Keratinocyte (primary cell): Measurements from ENCODE around the gene EHMT1. TPM values are rescaled to one million over a fixed set of nuclear protein-coding genes. Genes with fewer than 3 reads are reported as not detected.

Experiments used
- DNase-seq: peaks from one replicate; pipeline ENCODE4 v3.0.0-alpha.2; 2011; ENCODE audit warnings: low read depth, missing footprints, low spot score
- FAIRE-seq: peaks from 2 replicates; lab custom pipeline; 2011; peaks lifted over from hg19 to GRCh38; lab: Jason Lieb, UNC
- H2AFZ ChIP-seq: 2 replicates; pipeline ENCODE4 v1.6.0; 2012; ENCODE audit warnings: low read length, control low read depth, inconsistent platforms; ENCODE audit not compliant: control insufficient read depth
- H3K27ac ChIP-seq: 2 replicates; pipeline ENCODE4 v1.5.1; 2011; ENCODE audit warnings: low read length; ENCODE audit not compliant: control insufficient read depth, insufficient read depth
- H3K27me3 ChIP-seq: 3 replicates; pipeline ENCODE4 v1.6.0; 2011; ENCODE audit warnings: low read length; ENCODE audit not compliant: control insufficient read depth, insufficient read depth; ENCODE audit errors: extremely low read depth
- H3K36me3 ChIP-seq, 2 experiments: 2 replicates in 1 of 2; 3 replicates in 1 of 2; pipeline ENCODE4 v1.5.1; 2011; ENCODE audit warnings: low read length in 2 of 2, mild to moderate bottlenecking in 1 of 2; ENCODE audit not compliant: control insufficient read depth in 2 of 2, insufficient read depth in 2 of 2; ENCODE audit errors: extremely low read depth in 1 of 2
- H3K4me1 ChIP-seq: 3 replicates; pipeline ENCODE4 v1.5.1; 2011; ENCODE audit warnings: low read length; ENCODE audit not compliant: control insufficient read depth, insufficient read depth; ENCODE audit errors: extremely low read depth
- H3K4me2 ChIP-seq: 3 replicates; pipeline ENCODE4 v1.6.0; 2011; ENCODE audit warnings: low read depth, low read length; ENCODE audit not compliant: control insufficient read depth, insufficient read depth; ENCODE audit errors: extremely low read depth
- H3K4me3 ChIP-seq, 3 experiments: fragments of 200-600 bp in 1 of 3; sonication (generic) in 1 of 3; 2 replicates in 2 of 3; 3 replicates in 1 of 3; pipeline ENCODE4 v1.5.1; 2011 to 2016; ENCODE audit warnings: low read length in 3 of 3, mild to moderate bottlenecking in 3 of 3, control low read depth in 2 of 3, inconsistent platforms in 1 of 3, low read depth in 1 of 3, mixed read lengths in 1 of 3, mixed run types in 1 of 3, moderate library complexity in 1 of 3; ENCODE audit not compliant: control insufficient read depth in 2 of 3, insufficient read depth in 2 of 3; ENCODE audit errors: extremely low read depth in 1 of 3
- H3K79me2 ChIP-seq: 2 replicates; pipeline ENCODE4 v1.6.0; 2012; ENCODE audit warnings: low read length; ENCODE audit not compliant: control insufficient read depth, insufficient read depth
- H3K9ac ChIP-seq: 3 replicates; pipeline ENCODE4 v1.6.0; 2011; ENCODE audit warnings: low read length; ENCODE audit not compliant: control insufficient read depth, insufficient read depth; ENCODE audit errors: extremely low read depth
- H3K9me1 ChIP-seq: 3 replicates; pipeline ENCODE4 v1.6.0; 2011; ENCODE audit warnings: low read length; ENCODE audit not compliant: control insufficient read depth, insufficient read depth; ENCODE audit errors: extremely low read depth
- H3K9me3 ChIP-seq: 2 replicates; pipeline ENCODE4 v1.5.1; 2012; ENCODE audit warnings: low read depth, low read length; ENCODE audit not compliant: control insufficient read depth
- H4K20me1 ChIP-seq: 3 replicates; pipeline ENCODE4 v1.6.0; 2011; ENCODE audit warnings: low read length; ENCODE audit not compliant: control insufficient read depth, insufficient read depth; ENCODE audit errors: extremely low read depth
- CTCF ChIP-seq, 3 experiments: IDR thresholded peaks in 1 of 3; conservative IDR thresholded peaks in 1 of 3; optimal IDR thresholded peaks in 1 of 3; 2 replicates in 2 of 3; 3 replicates in 1 of 3; pipeline versions ENCODE3 to v1.5.1; 2011; ENCODE audit warnings: low read length in 3 of 3, mild to moderate bottlenecking in 3 of 3, moderate library complexity in 2 of 3, control low read depth in 1 of 3, inconsistent platforms in 1 of 3; ENCODE audit not compliant: insufficient read depth in 2 of 3; ENCODE audit errors: extremely low read depth in 1 of 3
- EZH2 ChIP-seq: IDR thresholded peaks from one replicate; pipeline ENCODE4 v1.6.1; 2012; ENCODE audit warnings: inconsistent platforms, mild to moderate bottlenecking, low read length, moderate library complexity
- dilution Hi-C: fragments of 300-500 bp; cut with MboI; formaldehyde crosslinking; loops from one replicate; pipeline ENCODE4 v1.7.0; 2020; ENCODE audit warnings: low sequenced_read_pairs; ENCODE audit not compliant: extremely low pct_ligation_motif_present
- polyA plus RNA-seq, 5 experiments: library from polyadenylated mRNA; depleted of rRNA in 3 of 5; stranded (reverse) in 3 of 5; stranded (forward) in 1 of 5; unstranded in 1 of 5; fragments of >200 nt; gene quantifications; 1 replicate in 1 of 5; 2 replicates in 3 of 5; 3 replicates in 1 of 5; pipeline versions ENCODE4 v1.2.1 to v1.2.3, GENCODE V29; 2011 to 2012; ENCODE audit warnings: missing spikeins in 2 of 5, low read depth in 1 of 5, low replicate concordance in 1 of 5

The EHMT1 gene
- polyA plus RNA-seq, 1 donor (not counting 4 experiments of a cell fraction or from before 2014, with no cell fraction given): 25.9 TPM

- no peak for FAIRE-seq
- peaks cover 28 to 31% of the 10 kb centered on the region in 2 experiments for H3K36me3 ChIP-seq
- no peak overlapping the region for H3K27ac ChIP-seq
- H2AFZ ChIP-seq: no peak overlapping the region
- H3K4me1 ChIP-seq: no peaks in the 10 kb centered on the region
- H3K4me2 ChIP-seq: no peak overlapping the region
- no peak for DNase-seq
- no peaks in the 10 kb centered on the region for H4K20me1 ChIP-seq
- no peak for TF ChIP-seq EZH2
- TF ChIP-seq CTCF (optimal IDR thresholded peaks at IDR 0.05 in 1 of 3, IDR thresholded peaks at IDR 0.05 in 1 of 3, conservative IDR thresholded peaks at IDR 0.05 in 1 of 3; ENCODE audit: extremely low read depth in 1 of 3, insufficient read depth in 2 of 3, low read length in 3 of 3): no peak
- H3K9me3 ChIP-seq: no peaks in the 10 kb centered on the region
- no peak overlapping the region for H3K4me3 ChIP-seq
- H3K27me3 ChIP-seq: no peaks in the 10 kb centered on the region
- no peaks in the 10 kb centered on the region for H3K9me1 ChIP-seq
- H3K9ac ChIP-seq: no peak overlapping the region
- dilution Hi-C loops: no loop called here
- H3K79me2 ChIP-seq: peaks cover 5% of the 10 kb centered on the region
Observed at GRCh38 chr9:137764171-137764671, 145.4 kb downstream of the EHMT1 start.

GRCh38 chr9:137764981-137765380, 146.2 kb downstream of the EHMT1 start:
- FAIRE-seq (no peak), DNase-seq (no peak)
- no peaks in the 10 kb centered on the region for H3K9me3 ChIP-seq
- H3K4me1 ChIP-seq: no peaks in the 10 kb centered on the region
- no peaks in the 10 kb centered on the region for H4K20me1 ChIP-seq
- H3K9ac ChIP-seq: no peak overlapping the region
- no peaks in the 10 kb centered on the region for H3K9me1 ChIP-seq
- H3K4me3 ChIP-seq: no peak overlapping the region
- H3K79me2 ChIP-seq: peaks cover 2% of the 10 kb centered on the region
- dilution Hi-C loops: no loop called here
- peaks cover 26 to 29% of the 10 kb centered on the region in 2 experiments for H3K36me3 ChIP-seq
- no peak overlapping the region for H2AFZ ChIP-seq
- H3K27ac ChIP-seq: no peak overlapping the region
- no peak overlapping the region for H3K4me2 ChIP-seq
- TF ChIP-seq EZH2 (no peak), CTCF (optimal IDR thresholded peaks at IDR 0.05 in 1 of 3, IDR thresholded peaks at IDR 0.05 in 1 of 3, conservative IDR thresholded peaks at IDR 0.05 in 1 of 3; ENCODE audit: extremely low read depth in 1 of 3, insufficient read depth in 2 of 3, low read length in 3 of 3) (no peak)
- no peaks in the 10 kb centered on the region for H3K27me3 ChIP-seq
